PC-3 (cell line): ENCODE results near the gene ARPP19. TPM values are rescaled to one million over a fixed set of nuclear protein-coding genes. Genes with fewer than 3 reads are reported as not detected.

ENCODE experiments used
- ATAC-seq: fragments of 200-7000 bp; cut with Tn5 transposase; 2 replicates; pipeline ENCODE4 v1.9.1; 2020; ENCODE audit warnings: mild to moderate bottlenecking, moderate library complexity
- BruUV-seq: library from RNA; stranded (reverse); fragments of 400-500 nt; replicated peaks from 2 replicates; lab custom pipeline; 2021; lab: Mats Ljungman, UMichigan
- CTCF ChIA-PET: fragments of 300-600 bp; sonication (Branson Sonifier 250); formaldehyde crosslinking; loops from one replicate; lab custom pipeline; 2022; ENCODE audit warnings: antibody characterized with exemption; lab: Charles Lee
- POLR2A ChIA-PET: fragments of 300-600 bp; sonication (Branson Sonifier 250); formaldehyde crosslinking; loops from one replicate; lab custom pipeline; 2022; ENCODE audit warnings: antibody characterized with exemption; ENCODE audit not compliant: unreplicated experiment; lab: Charles Lee
- DNase-seq: peaks from one replicate; pipeline ENCODE4 v3.0.0-alpha.2; 2015
- H2AFZ ChIP-seq: fragments of 300-600 bp; sonication (generic); 2 replicates; pipeline ENCODE4 v1.6.0; 2016; ENCODE audit warnings: antibody characterized with exemption, low read length
- H3F3A ChIP-seq: fragments of 300-600 bp; sonication (generic); one replicate; pipeline ENCODE4 v1.6.0; 2017; ENCODE audit warnings: antibody characterized with exemption, low read length, control low read depth, mild to moderate bottlenecking; ENCODE audit not compliant: unreplicated experiment
- H3K27ac ChIP-seq: fragments of 300-600 bp; sonication (generic); 2 replicates; pipeline ENCODE4 v1.5.1; 2016; ENCODE audit warnings: mild to moderate bottlenecking, low read length
- H3K27me3 ChIP-seq: fragments of 300-600 bp; sonication (generic); 2 replicates; pipeline ENCODE4 v1.6.1; 2016; ENCODE audit warnings: low read length, mixed read lengths
- H3K36me3 ChIP-seq: fragments of 300-600 bp; sonication (generic); 2 replicates; pipeline ENCODE4 v1.6.1; 2016; ENCODE audit warnings: low read depth, mixed run types, low read length, mixed read lengths
- H3K4me1 ChIP-seq: fragments of 300-600 bp; sonication (generic); 2 replicates; pipeline ENCODE4 v1.5.1; 2016; ENCODE audit warnings: low read length; ENCODE audit not compliant: insufficient read depth
- H3K4me2 ChIP-seq: fragments of 300-600 bp; sonication (generic); 2 replicates; pipeline ENCODE4 v1.6.0; 2016; ENCODE audit warnings: low read length
- H3K4me3 ChIP-seq: fragments of 300-600 bp; sonication (generic); 2 replicates; pipeline ENCODE4 v1.5.1; 2016; ENCODE audit warnings: mild to moderate bottlenecking, low read length, mixed read lengths
- H3K79me2 ChIP-seq: fragments of 300-600 bp; sonication (generic); 2 replicates; pipeline ENCODE4 v1.6.1; 2017; ENCODE audit warnings: low read length, mixed read lengths
- H3K9ac ChIP-seq: fragments of 300-600 bp; sonication (generic); 2 replicates; pipeline ENCODE4 v1.6.0; 2016; ENCODE audit warnings: mild to moderate bottlenecking, low read length
- H3K9me2 ChIP-seq: fragments of 300-600 bp; sonication (generic); replicated peaks from 2 replicates; pipeline ENCODE4 v1.6.1; 2016; ENCODE audit warnings: mixed run types, low read length, mixed read lengths
- H3K9me3 ChIP-seq: fragments of 300-600 bp; sonication (generic); 2 replicates; pipeline ENCODE4 v1.6.1; 2016; ENCODE audit warnings: low read length, mixed read lengths
- H4K20me1 ChIP-seq: fragments of 300-600 bp; sonication (generic); 2 replicates; pipeline ENCODE4 v1.6.1; 2016; ENCODE audit warnings: low read length, mixed read lengths
- CTCF ChIP-seq: fragments of 300-600 bp; sonication (generic); conservative IDR thresholded peaks from 2 replicates; pipeline ENCODE4 v1.5.1; 2017; ENCODE audit warnings: antibody characterized with exemption, low read depth, mild to moderate bottlenecking, low read length
- EZH2 ChIP-seq: fragments of 300-600 bp; sonication (generic); IDR thresholded peaks from one replicate; pipeline ENCODE4 v1.6.1; 2017; ENCODE audit warnings: antibody characterized with exemption, mild to moderate bottlenecking, low read length; ENCODE audit not compliant: unreplicated experiment
- EZH2phosphoT487 ChIP-seq: fragments of 300-600 bp; sonication (generic); IDR thresholded peaks from 2 replicates; pipeline ENCODE4 v1.6.1; 2018; ENCODE audit warnings: mild to moderate bottlenecking, antibody characterized with exemption, low read length, borderline replicate concordance
- intact Hi-C: fragments of 100-400 bp; cut with micrococcal nuclease; formaldehyde crosslinking; loops from 2 replicates; pipeline ENCODE4 v1.9.0; 2023
- total RNA-seq: library from RNA; depleted of rRNA; stranded (reverse); fragments of >200 nt; gene quantifications from 2 replicates; pipeline ENCODE4 v1.2.3, GENCODE V29; 2014

ARPP19 gene
- total RNA-seq, 1 experiment from 2014 or later: 65.8 TPM

DNA sequence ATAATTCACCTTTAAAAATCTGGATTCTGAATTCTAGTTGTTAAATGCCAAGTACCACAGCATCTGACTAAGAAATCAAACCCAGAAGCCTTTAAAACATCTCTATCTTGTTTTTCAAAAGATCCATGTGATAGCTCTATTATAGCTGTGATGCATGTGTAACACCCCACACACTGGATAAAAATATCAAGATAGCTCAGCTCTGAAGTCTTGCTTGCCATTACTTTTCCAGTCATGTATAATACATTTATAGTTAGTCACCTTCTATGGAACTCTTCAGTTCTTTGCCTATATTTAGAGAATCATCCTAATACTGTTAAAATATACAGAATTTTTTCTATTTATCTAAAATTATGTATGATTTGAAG, 11.6 kb downstream of the ARPP19 start:
- BruUV-seq: no TSS peak
- no peak for ATAC-seq
- Histone ChIP-seq H4K20me1 (peaks cover 43% of the 10 kb centered on the region), H3K4me3 (no peak overlapping the region), H2AFZ (no peak overlapping the region), H3F3A (no peaks in the 10 kb centered on the region), H3K4me1 (no peaks in the 10 kb centered on the region), H3K9ac (no peak overlapping the region), H3K4me2 (no peak overlapping the region), H3K36me3 (peaks cover 33% of the 10 kb centered on the region; the same call in 1 of the 2 replicates), H3K27ac (no peak overlapping the region), H3K79me2 (peaks cover 84% of the 10 kb centered on the region), H3K9me2 (no peaks in the 10 kb centered on the region), H3K27me3 (no peaks in the 10 kb centered on the region), H3K9me3 (no peaks in the 10 kb centered on the region)
- intact Hi-C loops: no loop called here
- DNase-seq: no peak
- CTCF ChIA-PET: no interaction called here
- POLR2A ChIA-PET: no interaction called here
- TF ChIP-seq CTCF (no peak), EZH2 (no peak), EZH2phosphoT487 (no peak)

- intact Hi-C loops: no loop called here
- Histone ChIP-seq H4K20me1 (peaks cover 43% of the 10 kb centered on the region), H3K9me2 (no peaks in the 10 kb centered on the region), H3K27ac (no peak overlapping the region), H3K36me3 (peaks cover 37% of the 10 kb centered on the region; the same call in 1 of the 2 replicates), H3K9ac (no peak overlapping the region), H2AFZ (no peak overlapping the region), H3F3A (no peaks in the 10 kb centered on the region), H3K4me2 (no peak overlapping the region), H3K27me3 (no peaks in the 10 kb centered on the region), H3K79me2 (peaks cover 78% of the 10 kb centered on the region), H3K4me3 (no peak overlapping the region), H3K4me1 (no peaks in the 10 kb centered on the region), H3K9me3 (no peaks in the 10 kb centered on the region)
- no peak for TF ChIP-seq CTCF
- TF ChIP-seq EZH2phosphoT487: no peak
- no peak for TF ChIP-seq EZH2
- DNase-seq (no peak), ATAC-seq (no peak)
- ChIA-PET CTCF (no interaction called here), POLR2A (no interaction called here)
- BruUV-seq: no TSS peak
Observed at GRCh38 chr15:52556524-52557273, 12.1 kb downstream of the ARPP19 start.

- Histone ChIP-seq H3K4me1 (no peaks in the 10 kb centered on the region), H2AFZ (no peak overlapping the region), H3K4me2 (no peak overlapping the region), H3K79me2 (peaks cover 35% of the 10 kb centered on the region), H3F3A (no peaks in the 10 kb centered on the region), H3K9me3 (no peaks in the 10 kb centered on the region), H3K4me3 (no peak overlapping the region), H3K27ac (no peak overlapping the region), H4K20me1 (peaks cover 12% of the 10 kb centered on the region), H3K27me3 (no peaks in the 10 kb centered on the region), H3K36me3 (peaks cover 48% of the 10 kb centered on the region), H3K9ac (no peak overlapping the region), H3K9me2 (no peaks in the 10 kb centered on the region)
- TF ChIP-seq EZH2 (no peak), EZH2phosphoT487 (no peak), CTCF (no peak)
- CTCF ChIA-PET: no interaction called here
- no peak for DNase-seq
- ATAC-seq: no peak
- BruUV-seq: no TSS peak
- POLR2A ChIA-PET: interaction anchor here (0.6 kb wide), 1 partner anchor 15 kb away, joined by 3 read pairs; no protein-coding TSS in a partner anchor
- intact Hi-C loops: no loop called here
Observed at GRCh38 chr15:52552303-52552702, 16.5 kb downstream of the ARPP19 start.
